Lower leg skin (tissue), 3 donors: ENCODE results near the gene CARD10.

Source experiments
- CTCF ChIP-seq, 3 donors: fragments of 450-650 bp; IDR thresholded peaks; one replicate each; pipeline ENCODE4 v1.5.1; 2016; ENCODE audit warnings: antibody characterized with exemption in 3 of 3, mild to moderate bottlenecking in 3 of 3, moderate library complexity in 2 of 3
- POLR2A ChIP-seq, 2 donors: fragments of 450-650 bp; IDR thresholded peaks; one replicate each; pipeline ENCODE4 v1.6.1; 2016 to 2017; ENCODE audit warnings: antibody characterized with exemption in 2 of 2, mild to moderate bottlenecking in 1 of 2, moderate library complexity in 1 of 2

GRCh38 chr22:37521236-37521739 is 2.1 kb upstream of the CARD10 start:
- TF ChIP-seq CTCF (IDR thresholded peaks at IDR 0.05) (no peak), POLR2A (IDR thresholded peaks at IDR 0.05) (no peak)
